H9 (cell line): ENCODE results near the gene BTN2A1. TPM values are rescaled to one million over a fixed set of nuclear protein-coding genes. Genes with fewer than 3 reads are reported as not detected.

Experiments
- DNase-seq: peaks from one replicate; pipeline ENCODE4 v3.0.0-alpha.2; 2017
- H2AFZ ChIP-seq: one replicate; pipeline ENCODE4 v1.6.1; 2013; ENCODE audit warnings: mild to moderate bottlenecking, low read length, control low read depth, moderate library complexity
- H2AK5ac ChIP-seq: 2 replicates; pipeline ENCODE4 v1.6.1; 2013; ENCODE audit warnings: low read length, control low read depth, mixed read lengths; ENCODE audit not compliant: insufficient read length
- H2BK120ac ChIP-seq: one replicate; pipeline ENCODE4 v1.6.1; 2013; ENCODE audit warnings: low read depth, mild to moderate bottlenecking, low read length, control low read depth, inconsistent platforms; ENCODE audit not compliant: poor library complexity, severe bottlenecking
- H2BK12ac ChIP-seq: 2 replicates; pipeline ENCODE4 v1.6.1; 2013; ENCODE audit warnings: low read length, control low read depth, mixed read lengths, low read depth; ENCODE audit not compliant: insufficient read length
- H2BK15ac ChIP-seq: 2 replicates; pipeline ENCODE4 v1.6.1; 2013; ENCODE audit warnings: low read depth, low read length, control low read depth
- H2BK20ac ChIP-seq: one replicate; pipeline ENCODE4 v1.6.1; 2013; ENCODE audit warnings: low read depth, mild to moderate bottlenecking, low read length, control low read depth, inconsistent platforms; ENCODE audit not compliant: poor library complexity, severe bottlenecking
- H2BK5ac ChIP-seq: 2 replicates; pipeline ENCODE4 v1.6.1; 2013; ENCODE audit warnings: low read length, control low read depth, mixed read lengths; ENCODE audit not compliant: insufficient read length
- H3K14ac ChIP-seq: 2 replicates; pipeline ENCODE4 v1.6.1; 2013; ENCODE audit warnings: low read length, control low read depth; ENCODE audit not compliant: insufficient read depth
- H3K18ac ChIP-seq: 2 replicates; pipeline ENCODE4 v1.6.1; 2013; ENCODE audit warnings: low read depth, mild to moderate bottlenecking, mixed read lengths, low read length, control low read depth; ENCODE audit not compliant: insufficient read length
- H3K23ac ChIP-seq: 2 replicates; pipeline ENCODE4 v1.6.1; 2013; ENCODE audit warnings: low read length, control low read depth, mixed read lengths, low read depth; ENCODE audit not compliant: insufficient read length
- H3K23me2 ChIP-seq: 2 replicates; pipeline ENCODE4 v1.6.1; 2013; ENCODE audit warnings: low read depth, mild to moderate bottlenecking, mixed read lengths, low read length, control low read depth; ENCODE audit not compliant: insufficient read length, poor library complexity, severe bottlenecking
- H3K27ac ChIP-seq: 2 replicates; pipeline ENCODE4 v1.5.1; 2013; ENCODE audit warnings: low read length, control low read depth, mixed read lengths, low read depth; ENCODE audit not compliant: insufficient read length
- H3K27me3 ChIP-seq: 2 replicates; pipeline ENCODE4 v1.6.1; 2013; ENCODE audit warnings: low read length, control low read depth, inconsistent platforms; ENCODE audit not compliant: insufficient read depth
- H3K4ac ChIP-seq: 2 replicates; pipeline ENCODE4 v1.6.1; 2013; ENCODE audit warnings: low read depth, mild to moderate bottlenecking, control low read depth, inconsistent platforms, low read length, moderate library complexity
- H3K4me1 ChIP-seq: 2 replicates; pipeline ENCODE4 v1.6.1; 2013; ENCODE audit warnings: low read length, control low read depth, inconsistent platforms; ENCODE audit not compliant: insufficient read depth
- H3K4me2 ChIP-seq: 2 replicates; pipeline ENCODE4 v1.6.1; 2013; ENCODE audit warnings: low read length, control low read depth, mixed read lengths; ENCODE audit not compliant: insufficient read length, insufficient read depth
- H3K56ac ChIP-seq: 2 replicates; pipeline ENCODE4 v1.6.1; 2013; ENCODE audit warnings: low read depth, mild to moderate bottlenecking, mixed read lengths, low read length, control low read depth; ENCODE audit not compliant: insufficient read length
- H3K79me1 ChIP-seq: 2 replicates; pipeline ENCODE4 v1.6.1; 2013; ENCODE audit warnings: low read depth, mild to moderate bottlenecking, moderate library complexity, low read length, control low read depth, inconsistent platforms; ENCODE audit not compliant: insufficient read depth, poor library complexity, severe bottlenecking
- H3K79me2 ChIP-seq: 2 replicates; pipeline ENCODE4 v1.6.1; 2013; ENCODE audit warnings: low read length, control low read depth, inconsistent platforms; ENCODE audit not compliant: insufficient read depth
- H3K9ac ChIP-seq: 2 replicates; pipeline ENCODE4 v1.6.1; 2013; ENCODE audit warnings: low read length, control low read depth, mixed read lengths; ENCODE audit not compliant: insufficient read length; ENCODE audit errors: extremely low read depth
- H3K9me3 ChIP-seq: one replicate; pipeline ENCODE4 v1.6.1; 2013; ENCODE audit warnings: low read depth, low read length, inconsistent platforms; ENCODE audit not compliant: control insufficient read depth
- H3T11ph ChIP-seq: one replicate; pipeline ENCODE4 v1.6.1; 2013; ENCODE audit warnings: mild to moderate bottlenecking, low read length, control low read depth, inconsistent platforms
- H4K20me1 ChIP-seq: one replicate; pipeline ENCODE4 v1.6.1; 2013; ENCODE audit not compliant: control insufficient read depth, insufficient read length, insufficient read depth
- H4K5ac ChIP-seq: 2 replicates; pipeline ENCODE4 v1.6.1; 2013; ENCODE audit warnings: low read depth, mild to moderate bottlenecking, mixed read lengths, low read length, control low read depth; ENCODE audit not compliant: insufficient read length
- H4K8ac ChIP-seq: replicated peaks from 2 replicates; pipeline ENCODE4 v1.6.1; 2013; ENCODE audit warnings: low read length, control low read depth, mixed read lengths, low read depth; ENCODE audit not compliant: insufficient read length
- H4K91ac ChIP-seq: 2 replicates; pipeline ENCODE4 v1.6.1; 2013; ENCODE audit warnings: low read depth, mild to moderate bottlenecking, moderate library complexity, mixed read lengths, low read length, control low read depth; ENCODE audit not compliant: insufficient read length
- H3K27ac Mint-ChIP-seq, 3 experiments: 2 replicates in 2 of 3; 3 replicates in 1 of 3; pipeline ENCODE4 v1.8.0; 2020 to 2021; ENCODE audit warnings: mixed read lengths in 3 of 3, mild to moderate bottlenecking in 1 of 3, moderate library complexity in 1 of 3
- H3K27me3 Mint-ChIP-seq: 2 replicates; pipeline ENCODE4 v1.8.0; 2021; ENCODE audit warnings: low read depth, mild to moderate bottlenecking, moderate library complexity, mixed read lengths
- H3K36me3 Mint-ChIP-seq, 3 experiments: 2 replicates in 2 of 3; 3 replicates in 1 of 3; pipeline ENCODE4 v1.8.0; 2020 to 2021; ENCODE audit warnings: low read depth in 3 of 3, mixed read lengths in 3 of 3; ENCODE audit not compliant: insufficient read depth in 1 of 3
- H3K4me1 Mint-ChIP-seq, 2 experiments: 2 replicates each; pipeline ENCODE4 v1.8.0; 2020; ENCODE audit warnings: mixed read lengths in 2 of 2
- H3K4me3 Mint-ChIP-seq, 2 experiments: 2 replicates in 1 of 2; 3 replicates in 1 of 2; pipeline ENCODE4 v1.8.0; 2020 to 2021; ENCODE audit warnings: mild to moderate bottlenecking in 2 of 2, mixed read lengths in 2 of 2, moderate library complexity in 1 of 2
- H3K9me3 Mint-ChIP-seq, 2 experiments: 2 replicates in 1 of 2; 3 replicates in 1 of 2; pipeline ENCODE4 v1.8.0; 2020; ENCODE audit warnings: mild to moderate bottlenecking in 2 of 2, mixed read lengths in 2 of 2, moderate library complexity in 1 of 2
- WGBS: extraction: QIAGEN DNeasy Blood & Tissue Kit; methylation state at CpG from one replicate; pipeline ENCODE4 v1.1.7; 2013; ENCODE audit warnings: missing lambda C conversion rate, low lambda C conversion rate, mixed read lengths; ENCODE audit not compliant: insufficient read length; ENCODE audit errors: extremely low coverage; 5-methylcytosine and 5-hydroxymethylcytosine counted together
- total RNA-seq: library from RNA; stranded (reverse); gene quantifications from 2 replicates; pipeline ENCODE4 v1.2.1, GENCODE V29; 2021
- TF ChIP-seq, protein P1 (sequence below): fragments of 200-600 bp; sonication (generic); conservative IDR thresholded peaks from 3 replicates; pipeline ENCODE4 v1.8.0; 2021; ENCODE audit warnings: antibody characterized with exemption, mild to moderate bottlenecking

BTN2A1 gene
- total RNA-seq, 1 experiment from 2014 or later, result 18.4 TPM

GRCh38 chr6:26441977-26442376, 15.8 kb upstream of the BTN2A1 start:
- no peak overlapping the region for H2AK5ac ChIP-seq
- WGBS, result no CpG with 5 or more reads among the region's 5 CpGs
- H3K36me3 Mint-ChIP-seq, result no peaks in the 10 kb centered on the region
- no peak overlapping the region for H3K56ac ChIP-seq
- no peak overlapping the region for H3K27ac Mint-ChIP-seq
- no peak overlapping the region for H3K18ac ChIP-seq
- H3K27me3 ChIP-seq, result no peaks in the 10 kb centered on the region
- H3K9me3 ChIP-seq, result no peaks in the 10 kb centered on the region
- H2BK12ac ChIP-seq, result no peak overlapping the region
- no peaks in the 10 kb centered on the region for H3K9me3 Mint-ChIP-seq
- H3K23ac ChIP-seq, result no peak overlapping the region
- no peak overlapping the region for H4K8ac ChIP-seq
- no peak overlapping the region for H2BK5ac ChIP-seq
- no peaks in the 10 kb centered on the region for H3K23me2 ChIP-seq
- H3K9ac ChIP-seq, result no peak overlapping the region
- no peak overlapping the region for H3K4me3 Mint-ChIP-seq
- H3K79me1 ChIP-seq, result no peaks in the 10 kb centered on the region
- no peak overlapping the region for H2BK120ac ChIP-seq
- H3T11ph ChIP-seq, result no peak overlapping the region
- H2BK20ac ChIP-seq, result no peak overlapping the region
- H2AFZ ChIP-seq, result no peak overlapping the region
- H2BK15ac ChIP-seq, result no peak overlapping the region
- H4K91ac ChIP-seq, result no peak overlapping the region
- H3K27ac ChIP-seq, result no peak overlapping the region
- no peaks in the 10 kb centered on the region for H3K79me2 ChIP-seq
- H4K5ac ChIP-seq, result no peak overlapping the region
- TF ChIP-seq, protein P1, sequence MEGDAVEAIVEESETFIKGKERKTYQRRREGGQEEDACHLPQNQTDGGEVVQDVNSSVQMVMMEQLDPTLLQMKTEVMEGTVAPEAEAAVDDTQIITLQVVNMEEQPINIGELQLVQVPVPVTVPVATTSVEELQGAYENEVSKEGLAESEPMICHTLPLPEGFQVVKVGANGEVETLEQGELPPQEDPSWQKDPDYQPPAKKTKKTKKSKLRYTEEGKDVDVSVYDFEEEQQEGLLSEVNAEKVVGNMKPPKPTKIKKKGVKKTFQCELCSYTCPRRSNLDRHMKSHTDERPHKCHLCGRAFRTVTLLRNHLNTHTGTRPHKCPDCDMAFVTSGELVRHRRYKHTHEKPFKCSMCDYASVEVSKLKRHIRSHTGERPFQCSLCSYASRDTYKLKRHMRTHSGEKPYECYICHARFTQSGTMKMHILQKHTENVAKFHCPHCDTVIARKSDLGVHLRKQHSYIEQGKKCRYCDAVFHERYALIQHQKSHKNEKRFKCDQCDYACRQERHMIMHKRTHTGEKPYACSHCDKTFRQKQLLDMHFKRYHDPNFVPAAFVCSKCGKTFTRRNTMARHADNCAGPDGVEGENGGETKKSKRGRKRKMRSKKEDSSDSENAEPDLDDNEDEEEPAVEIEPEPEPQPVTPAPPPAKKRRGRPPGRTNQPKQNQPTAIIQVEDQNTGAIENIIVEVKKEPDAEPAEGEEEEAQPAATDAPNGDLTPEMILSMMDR, result no peak
- no peak overlapping the region for H3K4me2 ChIP-seq
- no peaks in the 10 kb centered on the region for H3K4me1 ChIP-seq
- H4K20me1 ChIP-seq, result no peaks in the 10 kb centered on the region
- no peak overlapping the region for H3K4ac ChIP-seq
- no peak overlapping the region; the same call in 1 of the 2 replicates for H3K14ac ChIP-seq
- H3K27me3 Mint-ChIP-seq, result peaks cover 5% of the 10 kb centered on the region
- DNase-seq, result no peak
- no peaks in the 10 kb centered on the region for H3K4me1 Mint-ChIP-seq
